HepG2 (cell line): Measurements from ENCODE around the gene ATG13. TPM values are rescaled to one million over a fixed set of nuclear protein-coding genes. Genes with fewer than 3 reads are reported as not detected.

Experiments
- ESRRA ChIP-seq: sonication (generic); formaldehyde crosslinking; IDR thresholded peaks from 2 replicates; pipeline ENCODE4 v1.5.1; 2020; ENCODE audit warnings: mild to moderate bottlenecking, low read depth, missing genetic modification reagents
- GABPB1 ChIP-seq: IDR thresholded peaks from 2 replicates; pipeline ENCODE4 v1.6.1; 2016; ENCODE audit warnings: mild to moderate bottlenecking, missing genetic modification reagents, moderate library complexity, missing compliant biosample characterization
- GPN1 ChIP-seq: sonication (generic); formaldehyde crosslinking; IDR thresholded peaks from 2 replicates; pipeline ENCODE4 v1.5.1; 2020; ENCODE audit warnings: missing genetic modification reagents, borderline replicate concordance
- KDM2A ChIP-seq: sonication (generic); formaldehyde crosslinking; IDR thresholded peaks from 2 replicates; pipeline ENCODE4 v1.4.0; 2020; ENCODE audit warnings: low read depth, missing genetic modification reagents, borderline replicate concordance
- KDM6A ChIP-seq: IDR thresholded peaks from 2 replicates; pipeline ENCODE4 v1.6.1; 2016; ENCODE audit warnings: low read depth
- NPAS2 ChIP-seq: sonication (generic); formaldehyde crosslinking; IDR thresholded peaks from 2 replicates; pipeline ENCODE4 v1.8.0; 2022; ENCODE audit warnings: mild to moderate bottlenecking, missing genetic modification reagents, borderline replicate concordance
- NR2F1 ChIP-seq, 2 experiments: fragments of 450-650 bp in 1 of 2; formaldehyde crosslinking in 1 of 2; IDR thresholded peaks; 2 replicates each; pipeline versions ENCODE4 v1.5.0 to v1.6.1; 2016 to 2020; ENCODE audit warnings: mild to moderate bottlenecking in 1 of 2, missing compliant biosample characterization in 1 of 2, missing genetic modification reagents in 1 of 2, moderate library complexity in 1 of 2
- REPIN1 ChIP-seq: sonication (generic); formaldehyde crosslinking; IDR thresholded peaks from 2 replicates; pipeline ENCODE4 v1.8.0; 2022; ENCODE audit warnings: missing genetic modification reagents, low read depth, mild to moderate bottlenecking, borderline replicate concordance
- SMAD1 ChIP-seq: sonication (generic); formaldehyde crosslinking; IDR thresholded peaks from 2 replicates; pipeline ENCODE4 v1.4.0; 2020; ENCODE audit warnings: missing genetic modification reagents, low read depth, mild to moderate bottlenecking, borderline replicate concordance
- SRF ChIP-seq: IDR thresholded peaks from 2 replicates; pipeline ENCODE4 v1.6.1; 2011; ENCODE audit warnings: mild to moderate bottlenecking, low read depth, low read length, moderate library complexity
- TBP ChIP-seq: sonication (generic); formaldehyde crosslinking; IDR thresholded peaks from 2 replicates; pipeline ENCODE4 v1.5.0; 2020; ENCODE audit warnings: missing genetic modification reagents
- TBX2 ChIP-seq: sonication (generic); formaldehyde crosslinking; IDR thresholded peaks from 2 replicates; pipeline ENCODE4 v1.5.0; 2020; ENCODE audit warnings: missing genetic modification reagents, mild to moderate bottlenecking, borderline replicate concordance
- ZC3H4 ChIP-seq: sonication (generic); formaldehyde crosslinking; IDR thresholded peaks from 2 replicates; pipeline ENCODE4 v1.4.0; 2020; ENCODE audit warnings: missing genetic modification reagents, borderline replicate concordance
- ZNF121 ChIP-seq: sonication (generic); formaldehyde crosslinking; IDR thresholded peaks from 2 replicates; pipeline ENCODE4 v1.5.0; 2020; ENCODE audit warnings: mild to moderate bottlenecking, missing genetic modification reagents
- ZNF572 ChIP-seq: sonication (generic); formaldehyde crosslinking; IDR thresholded peaks from 2 replicates; pipeline ENCODE4 v1.5.1; 2020; ENCODE audit warnings: mild to moderate bottlenecking, missing genetic modification reagents
- ZNF7 ChIP-seq: IDR thresholded peaks from 2 replicates; pipeline ENCODE4 v1.6.1; 2016; ENCODE audit warnings: missing biosample characterization, missing genetic modification reagents
- polyA plus RNA-seq, 8 experiments: library from polyadenylated mRNA; depleted of rRNA in 3 of 8; stranded (reverse) in 7 of 8; unstranded in 1 of 8; fragments of >200 nt; fragmentation: Illumina TruSeq in 4 of 8; extraction: Trizol in 4 of 8; gene quantifications; 2 replicates each; pipeline versions ENCODE4 v1.2.1 to v1.2.3, GENCODE V29; 2011 to 2016; ENCODE audit warnings: low read depth in 4 of 8, missing spikeins in 1 of 8, mixed read lengths in 1 of 8; ENCODE audit not compliant: insufficient read depth in 1 of 8
- total RNA-seq, 5 experiments: library from RNA; depleted of rRNA; stranded (reverse); fragments of >200 nt; fragmentation: Illumina TruSeq; extraction: Trizol; gene quantifications; 2 replicates each; pipeline ENCODE4 v1.2.3, GENCODE V29; 2016; ENCODE audit warnings: low read depth in 1 of 5
- TF ChIP-seq, protein P1 (sequence below): sonication (generic); formaldehyde crosslinking; IDR thresholded peaks from 2 replicates; pipeline ENCODE4 v1.4.0; 2020; ENCODE audit warnings: mild to moderate bottlenecking, low read depth, missing genetic modification reagents
- TF ChIP-seq, protein P2 (sequence below): sonication (generic); formaldehyde crosslinking; IDR thresholded peaks from 2 replicates; pipeline ENCODE4 v1.5.0; 2020; ENCODE audit warnings: mild to moderate bottlenecking, missing genetic modification reagents, borderline replicate concordance
- TF ChIP-seq, protein P3 (sequence below): sonication (generic); formaldehyde crosslinking; IDR thresholded peaks from 2 replicates; pipeline ENCODE4 v1.5.0; 2020; ENCODE audit warnings: mild to moderate bottlenecking, missing genetic modification reagents
- TF ChIP-seq, protein P4 (sequence below): sonication (generic); formaldehyde crosslinking; IDR thresholded peaks from 2 replicates; pipeline ENCODE4 v1.5.1; 2020; ENCODE audit warnings: mild to moderate bottlenecking, missing genetic modification reagents, moderate library complexity
- TF ChIP-seq, protein P5 (sequence below): sonication (generic); formaldehyde crosslinking; IDR thresholded peaks from 2 replicates; pipeline ENCODE4 v1.8.1; 2023; ENCODE audit warnings: missing genetic modification reagents, mild to moderate bottlenecking, borderline replicate concordance

ATG13 gene
- total and polyA plus RNA-seq, 2 of the 13 experiments (the other 11 are each of a cell fraction or from before 2014, with no cell fraction given), result 55.0 to 77.3 TPM

DNA sequence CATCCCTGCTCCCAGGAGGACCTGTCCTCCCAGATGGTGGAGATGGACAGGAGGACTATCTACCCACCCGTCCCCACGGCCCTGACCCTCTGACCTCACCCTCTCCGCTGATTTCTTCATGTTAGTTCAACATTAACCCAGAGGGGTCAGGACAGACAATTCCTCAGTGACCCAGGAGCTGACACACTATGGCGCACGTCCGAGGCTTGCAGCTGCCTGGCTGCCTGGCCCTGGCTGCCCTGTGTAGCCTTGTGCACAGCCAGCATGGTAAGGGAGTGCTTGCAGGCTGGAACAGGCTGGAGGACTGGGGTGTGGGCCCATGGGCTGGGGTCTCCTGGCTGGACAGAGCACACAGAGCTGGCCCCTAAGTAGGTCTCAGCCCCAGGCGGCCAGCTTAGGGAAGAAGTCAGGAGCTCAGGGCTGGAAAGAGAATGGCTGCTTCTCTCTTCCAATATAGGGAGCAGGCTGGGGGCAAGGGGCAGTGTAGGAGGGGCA, 101.7 kb downstream of the ATG13 start, which contains the start of gene F2 (continued):
- TF ChIP-seq, protein P1, sequence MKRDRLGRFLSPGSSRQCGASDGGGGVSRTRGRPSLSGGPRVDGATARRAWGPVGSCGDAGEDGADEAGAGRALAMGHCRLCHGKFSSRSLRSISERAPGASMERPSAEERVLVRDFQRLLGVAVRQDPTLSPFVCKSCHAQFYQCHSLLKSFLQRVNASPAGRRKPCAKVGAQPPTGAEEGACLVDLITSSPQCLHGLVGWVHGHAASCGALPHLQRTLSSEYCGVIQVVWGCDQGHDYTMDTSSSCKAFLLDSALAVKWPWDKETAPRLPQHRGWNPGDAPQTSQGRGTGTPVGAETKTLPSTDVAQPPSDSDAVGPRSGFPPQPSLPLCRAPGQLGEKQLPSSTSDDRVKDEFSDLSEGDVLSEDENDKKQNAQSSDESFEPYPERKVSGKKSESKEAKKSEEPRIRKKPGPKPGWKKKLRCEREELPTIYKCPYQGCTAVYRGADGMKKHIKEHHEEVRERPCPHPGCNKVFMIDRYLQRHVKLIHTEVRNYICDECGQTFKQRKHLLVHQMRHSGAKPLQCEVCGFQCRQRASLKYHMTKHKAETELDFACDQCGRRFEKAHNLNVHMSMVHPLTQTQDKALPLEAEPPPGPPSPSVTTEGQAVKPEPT (CRISPR knock-in tag), result no peak
- TF ChIP-seq NR2F1 (CRISPR knock-in tag; IDR thresholded peaks at IDR 0.05) (peak; percentile 99), ZNF572 (no peak), GABPB1 (CRISPR knock-in tag) (peak; percentile 52), ZC3H4 (CRISPR knock-in tag) (no peak), ZNF121 (no peak), KDM2A (CRISPR knock-in tag) (peak; percentile 52), KDM6A (peak; percentile 91), TBX2 (CRISPR knock-in tag) (no peak; the same call in 1 of the 2 replicates), SRF (no peak), SMAD1 (CRISPR knock-in tag) (no peak), NPAS2 (CRISPR knock-in tag) (no peak), ESRRA (CRISPR knock-in tag) (peak; percentile 79; the same call in 1 of the 2 replicates), GPN1 (no peak), ZNF7 (CRISPR knock-in tag) (no peak), REPIN1 (CRISPR knock-in tag) (peak; percentile 77; the same call in 1 of the 2 replicates), TBP (no peak)
- TF ChIP-seq, protein P2, sequence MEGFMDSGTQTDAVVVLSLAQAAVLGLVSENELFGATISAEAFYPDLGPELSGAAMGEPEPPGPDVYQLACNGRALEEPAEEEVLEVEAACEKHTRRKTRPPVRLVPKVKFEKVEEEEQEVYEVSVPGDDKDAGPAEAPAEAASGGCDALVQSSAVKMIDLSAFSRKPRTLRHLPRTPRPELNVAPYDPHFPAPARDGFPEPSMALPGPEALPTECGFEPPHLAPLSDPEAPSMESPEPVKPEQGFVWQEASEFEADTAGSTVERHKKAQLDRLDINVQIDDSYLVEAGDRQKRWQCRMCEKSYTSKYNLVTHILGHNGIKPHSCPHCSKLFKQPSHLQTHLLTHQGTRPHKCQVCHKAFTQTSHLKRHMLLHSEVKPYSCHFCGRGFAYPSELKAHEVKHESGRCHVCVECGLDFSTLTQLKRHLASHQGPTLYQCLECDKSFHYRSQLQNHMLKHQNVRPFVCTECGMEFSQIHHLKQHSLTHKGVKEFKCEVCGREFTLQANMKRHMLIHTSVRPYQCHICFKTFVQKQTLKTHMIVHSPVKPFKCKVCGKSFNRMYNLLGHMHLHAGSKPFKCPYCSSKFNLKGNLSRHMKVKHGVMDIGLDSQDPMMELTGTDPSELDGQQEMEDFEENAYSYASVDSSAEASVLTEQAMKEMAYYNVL, result no peak; the same call in 1 of the 2 replicates
- TF ChIP-seq, protein P3, sequence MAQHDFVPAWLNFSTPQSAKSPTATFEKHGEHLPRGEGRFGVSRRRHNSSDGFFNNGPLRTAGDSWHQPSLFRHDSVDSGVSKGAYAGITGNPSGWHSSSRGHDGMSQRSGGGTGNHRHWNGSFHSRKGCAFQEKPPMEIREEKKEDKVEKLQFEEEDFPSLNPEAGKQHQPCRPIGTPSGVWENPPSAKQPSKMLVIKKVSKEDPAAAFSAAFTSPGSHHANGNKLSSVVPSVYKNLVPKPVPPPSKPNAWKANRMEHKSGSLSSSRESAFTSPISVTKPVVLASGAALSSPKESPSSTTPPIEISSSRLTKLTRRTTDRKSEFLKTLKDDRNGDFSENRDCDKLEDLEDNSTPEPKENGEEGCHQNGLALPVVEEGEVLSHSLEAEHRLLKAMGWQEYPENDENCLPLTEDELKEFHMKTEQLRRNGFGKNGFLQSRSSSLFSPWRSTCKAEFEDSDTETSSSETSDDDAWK (CRISPR knock-in tag), result no peak
- TF ChIP-seq, protein P4, sequence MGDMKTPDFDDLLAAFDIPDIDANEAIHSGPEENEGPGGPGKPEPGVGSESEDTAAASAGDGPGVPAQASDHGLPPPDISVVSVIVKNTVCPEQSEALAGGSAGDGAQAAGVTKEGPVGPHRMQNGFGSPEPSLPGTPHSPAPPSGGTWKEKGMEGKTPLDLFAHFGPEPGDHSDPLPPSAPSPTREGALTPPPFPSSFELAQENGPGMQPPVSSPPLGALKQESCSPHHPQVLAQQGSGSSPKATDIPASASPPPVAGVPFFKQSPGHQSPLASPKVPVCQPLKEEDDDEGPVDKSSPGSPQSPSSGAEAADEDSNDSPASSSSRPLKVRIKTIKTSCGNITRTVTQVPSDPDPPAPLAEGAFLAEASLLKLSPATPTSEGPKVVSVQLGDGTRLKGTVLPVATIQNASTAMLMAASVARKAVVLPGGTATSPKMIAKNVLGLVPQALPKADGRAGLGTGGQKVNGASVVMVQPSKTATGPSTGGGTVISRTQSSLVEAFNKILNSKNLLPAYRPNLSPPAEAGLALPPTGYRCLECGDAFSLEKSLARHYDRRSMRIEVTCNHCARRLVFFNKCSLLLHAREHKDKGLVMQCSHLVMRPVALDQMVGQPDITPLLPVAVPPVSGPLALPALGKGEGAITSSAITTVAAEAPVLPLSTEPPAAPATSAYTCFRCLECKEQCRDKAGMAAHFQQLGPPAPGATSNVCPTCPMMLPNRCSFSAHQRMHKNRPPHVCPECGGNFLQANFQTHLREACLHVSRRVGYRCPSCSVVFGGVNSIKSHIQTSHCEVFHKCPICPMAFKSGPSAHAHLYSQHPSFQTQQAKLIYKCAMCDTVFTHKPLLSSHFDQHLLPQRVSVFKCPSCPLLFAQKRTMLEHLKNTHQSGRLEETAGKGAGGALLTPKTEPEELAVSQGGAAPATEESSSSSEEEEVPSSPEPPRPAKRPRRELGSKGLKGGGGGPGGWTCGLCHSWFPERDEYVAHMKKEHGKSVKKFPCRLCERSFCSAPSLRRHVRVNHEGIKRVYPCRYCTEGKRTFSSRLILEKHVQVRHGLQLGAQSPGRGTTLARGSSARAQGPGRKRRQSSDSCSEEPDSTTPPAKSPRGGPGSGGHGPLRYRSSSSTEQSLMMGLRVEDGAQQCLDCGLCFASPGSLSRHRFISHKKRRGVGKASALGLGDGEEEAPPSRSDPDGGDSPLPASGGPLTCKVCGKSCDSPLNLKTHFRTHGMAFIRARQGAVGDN (CRISPR knock-in tag), result no peak; the same call in 1 of the 2 replicates
- TF ChIP-seq, protein P5, sequence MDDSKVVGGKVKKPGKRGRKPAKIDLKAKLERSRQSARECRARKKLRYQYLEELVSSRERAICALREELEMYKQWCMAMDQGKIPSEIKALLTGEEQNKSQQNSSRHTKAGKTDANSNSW (CRISPR knock-in tag), result no peak
